RCC 7860 (cell line): Measurements from ENCODE around the gene B3GALNT2.
"Not testable (repeated sequence)": the region's sequence is repeated elsewhere in the genome, so short reads cannot be mapped to it uniquely, and the experiment has no call there.

Experiments used
- DNase-seq: peaks from one replicate; pipeline ENCODE4 v3.0.0-alpha.2; 2015; ENCODE audit warnings: low spot score
- FAIRE-seq: peaks from 2 replicates; lab custom pipeline; 2012; peaks lifted over from hg19 to GRCh38; lab: Jason Lieb, UNC

Gene B3GALNT2

GRCh38 chr1:235504494-235505222 lies 406 bp upstream of the B3GALNT2 start:
- DNase-seq (peak; percentile 98), FAIRE-seq (peak; percentile 78)

- peak; percentile 31 for DNase-seq
Measured at GRCh38 chr1:235503403-235504121, 690 bp downstream of the B3GALNT2 start.

GRCh38 chr1:235502601-235503402 lies 1.4 kb downstream of the B3GALNT2 start:
- no peak for DNase-seq
- FAIRE-seq, result no peak

More at GRCh38 chr1:235503403-235504121, 690 bp downstream of the B3GALNT2 start:
- FAIRE-seq, result no peak

GRCh38 chr1:235500971-235501540 lies 3.2 kb downstream of the B3GALNT2 start:
- FAIRE-seq (peak; percentile 40), DNase-seq (peak; percentile 39)

- no peak for FAIRE-seq
Measured at GRCh38 chr1:235495551-235495950, 8.7 kb downstream of the B3GALNT2 start.

GRCh38 chr1:235495030-235495429 lies 9.2 kb downstream of the B3GALNT2 start:
- FAIRE-seq (no peak), DNase-seq (no peak)

More at GRCh38 chr1:235495551-235495950, 8.7 kb downstream of the B3GALNT2 start:
- DNase-seq, result no peak

- DNase-seq (no peak), FAIRE-seq (no peak)
Measured at GRCh38 chr1:235494531-235494930, 9.7 kb downstream of the B3GALNT2 start.

- FAIRE-seq (no peak), DNase-seq (no peak)
Measured at GRCh38 chr1:235491644-235492043, 12.6 kb downstream of the B3GALNT2 start.

GRCh38 chr1:235486321-235486720 lies 17.9 kb downstream of the B3GALNT2 start:
- peak; percentile 94 for FAIRE-seq
- peak; percentile 58 for DNase-seq

GRCh38 chr1:235485558-235485957 lies 18.7 kb downstream of the B3GALNT2 start:
- no peak for FAIRE-seq

GRCh38 chr1:235483090-235483489 lies 21.2 kb downstream of the B3GALNT2 start:
- FAIRE-seq, result no peak
- no peak for DNase-seq

More at GRCh38 chr1:235485558-235485957, 18.7 kb downstream of the B3GALNT2 start:
- no peak for DNase-seq

GRCh38 chr1:235473806-235474205 lies 30.4 kb downstream of the B3GALNT2 start:
- DNase-seq (no peak), FAIRE-seq (no peak)

GRCh38 chr1:235470741-235471439 lies 33.4 kb downstream of the B3GALNT2 start:
- no peak for FAIRE-seq
- DNase-seq, result no peak

- not testable (repeated sequence) for FAIRE-seq, DNase-seq
Measured at GRCh38 chr1:235469897-235470296, 34.4 kb downstream of the B3GALNT2 start.

GRCh38 chr1:235468970-235469369 lies 35.3 kb downstream of the B3GALNT2 start:
- DNase-seq, result peak; percentile 62
- peak; percentile 87 for FAIRE-seq

GRCh38 chr1:235468004-235468403 lies 36.2 kb downstream of the B3GALNT2 start:
- FAIRE-seq, result no peak
- DNase-seq, result no peak

- DNase-seq (no peak), FAIRE-seq (no peak)
Measured at GRCh38 chr1:235465066-235465465, 39.2 kb downstream of the B3GALNT2 start.

- FAIRE-seq, DNase-seq: not testable (repeated sequence)
Measured at GRCh38 chr1:235462832-235463231, 41.4 kb downstream of the B3GALNT2 start.

GRCh38 chr1:235461954-235462353 lies 42.3 kb downstream of the B3GALNT2 start:
- DNase-seq (no peak), FAIRE-seq (no peak)

GRCh38 chr1:235460770-235461169 lies 43.5 kb downstream of the B3GALNT2 start:
- DNase-seq, result no peak
- no peak for FAIRE-seq
